ENCODE data around the gene CLEC12A.
"Not testable (repeated sequence)": the region's sequence is repeated elsewhere in the genome, so short reads cannot be mapped to it uniquely, and the experiment has no call there.

The CLEC12A gene

GRCh38 chr12:9973949-9974348 lies 2.7 kb downstream of the CLEC12A start:
- DNase-seq (ENCODE audit: low read depth): no peak

GRCh38 chr12:9974731-9975130 lies 3.5 kb downstream of the CLEC12A start:
- not testable (repeated sequence) for DNase-seq (ENCODE audit: low read depth)

GRCh38 chr12:9975614-9976013 lies 4.4 kb downstream of the CLEC12A start:
- no peak for DNase-seq (ENCODE audit: low read depth)

GRCh38 chr12:9976626-9977025 lies 5.4 kb downstream of the CLEC12A start:
- DNase-seq (ENCODE audit: low read depth): not testable (repeated sequence)

- DNase-seq (ENCODE audit: low read depth): no peak
Measured at GRCh38 chr12:9977916-9978315, 6.7 kb downstream of the CLEC12A start.

- no peak for DNase-seq (ENCODE audit: low read depth)
Measured at GRCh38 chr12:9980126-9980525, 8.9 kb downstream of the CLEC12A start.

- no peak for DNase-seq (ENCODE audit: low read depth)
Measured at GRCh38 chr12:9991876-9992275, 20.7 kb downstream of the CLEC12A start.

- no peak for DNase-seq (ENCODE audit: low read depth)
Measured at GRCh38 chr12:9992296-9992695, 21.1 kb downstream of the CLEC12A start.

- DNase-seq (ENCODE audit: low read depth): no peak
Measured at GRCh38 chr12:9999016-9999415, 27.8 kb downstream of the CLEC12A start, which contains the start of gene CLEC1B. TSS of gene CLEC1B (minus strand) at chr12:9999121. CDS start at chr12:9999100, 21 bp downstream.

- DNase-seq (ENCODE audit: low read depth): no peak
Measured at GRCh38 chr12:10001171-10001776, 30.1 kb downstream of the CLEC12A start.

GRCh38 chr12:10012630-10013330 lies 41.6 kb downstream of the CLEC12A start:
- DNase-seq (ENCODE audit: low read depth): no peak

- no peak for DNase-seq (ENCODE audit: low read depth)
Measured at GRCh38 chr12:10015450-10015849, 44.2 kb downstream of the CLEC12A start.

- no peak for DNase-seq (ENCODE audit: low read depth)
Measured at GRCh38 chr12:10016881-10017280, 45.7 kb downstream of the CLEC12A start.

GRCh38 chr12:10018386-10018785 lies 47.2 kb downstream of the CLEC12A start:
- no peak for DNase-seq (ENCODE audit: low read depth)

GRCh38 chr12:10021342-10021741 lies 50.1 kb downstream of the CLEC12A start:
- DNase-seq (ENCODE audit: low read depth): no peak

- DNase-seq (ENCODE audit: low read depth): no peak
Measured at GRCh38 chr12:10025236-10025635, 54.0 kb downstream of the CLEC12A start.

- DNase-seq (ENCODE audit: low read depth): not testable (repeated sequence)
Measured at GRCh38 chr12:10026666-10027065, 55.5 kb downstream of the CLEC12A start.

- DNase-seq (ENCODE audit: low read depth): no peak
Measured at GRCh38 chr12:10027311-10027710, 56.1 kb downstream of the CLEC12A start.

- DNase-seq (ENCODE audit: low read depth): no peak
Measured at GRCh38 chr12:10027721-10028120, 56.5 kb downstream of the CLEC12A start.

- no peak for DNase-seq (ENCODE audit: low read depth)
Measured at GRCh38 chr12:10030446-10030845, 59.2 kb downstream of the CLEC12A start, which contains the start of gene CLEC9A. TSS of gene CLEC9A (plus strand) at chr12:10030682. CDS start at chr12:10052688, 22,006 bp downstream.

- no peak for DNase-seq (ENCODE audit: low read depth)
Measured at GRCh38 chr12:10031321-10031720, 60.1 kb downstream of the CLEC12A start.

GRCh38 chr12:10031771-10032175 lies 60.6 kb downstream of the CLEC12A start:
- no peak for DNase-seq (ENCODE audit: low read depth)

- no peak for DNase-seq (ENCODE audit: low read depth)
Measured at GRCh38 chr12:10033783-10034545, 62.8 kb downstream of the CLEC12A start.
